Keratinocyte (primary cell): ENCODE results near the gene RPUSD3. TPM values are rescaled to one million over a fixed set of nuclear protein-coding genes. Genes with fewer than 3 reads are reported as not detected.

ENCODE experiments used
- DNase-seq: peaks from one replicate; pipeline ENCODE4 v3.0.0-alpha.2; 2011; ENCODE audit warnings: low read depth, missing footprints, low spot score
- FAIRE-seq: peaks from 2 replicates; lab custom pipeline; 2011; peaks lifted over from hg19 to GRCh38; lab: Jason Lieb, UNC
- H2AFZ ChIP-seq: 2 replicates; pipeline ENCODE4 v1.6.0; 2012; ENCODE audit warnings: low read length, control low read depth, inconsistent platforms; ENCODE audit not compliant: control insufficient read depth
- H3K27ac ChIP-seq: 2 replicates; pipeline ENCODE4 v1.5.1; 2011; ENCODE audit warnings: low read length; ENCODE audit not compliant: control insufficient read depth, insufficient read depth
- H3K27me3 ChIP-seq: 3 replicates; pipeline ENCODE4 v1.6.0; 2011; ENCODE audit warnings: low read length; ENCODE audit not compliant: control insufficient read depth, insufficient read depth; ENCODE audit errors: extremely low read depth
- H3K36me3 ChIP-seq, 2 experiments: 2 replicates in 1 of 2; 3 replicates in 1 of 2; pipeline ENCODE4 v1.5.1; 2011; ENCODE audit warnings: low read length in 2 of 2, mild to moderate bottlenecking in 1 of 2; ENCODE audit not compliant: control insufficient read depth in 2 of 2, insufficient read depth in 2 of 2; ENCODE audit errors: extremely low read depth in 1 of 2
- H3K4me1 ChIP-seq: 3 replicates; pipeline ENCODE4 v1.5.1; 2011; ENCODE audit warnings: low read length; ENCODE audit not compliant: control insufficient read depth, insufficient read depth; ENCODE audit errors: extremely low read depth
- H3K4me2 ChIP-seq: 3 replicates; pipeline ENCODE4 v1.6.0; 2011; ENCODE audit warnings: low read depth, low read length; ENCODE audit not compliant: control insufficient read depth, insufficient read depth; ENCODE audit errors: extremely low read depth
- H3K4me3 ChIP-seq, 3 experiments: fragments of 200-600 bp in 1 of 3; sonication (generic) in 1 of 3; 2 replicates in 2 of 3; 3 replicates in 1 of 3; pipeline ENCODE4 v1.5.1; 2011 to 2016; ENCODE audit warnings: low read length in 3 of 3, mild to moderate bottlenecking in 3 of 3, control low read depth in 2 of 3, inconsistent platforms in 1 of 3, low read depth in 1 of 3, mixed read lengths in 1 of 3, mixed run types in 1 of 3, moderate library complexity in 1 of 3; ENCODE audit not compliant: control insufficient read depth in 2 of 3, insufficient read depth in 2 of 3; ENCODE audit errors: extremely low read depth in 1 of 3
- H3K79me2 ChIP-seq: 2 replicates; pipeline ENCODE4 v1.6.0; 2012; ENCODE audit warnings: low read length; ENCODE audit not compliant: control insufficient read depth, insufficient read depth
- H3K9ac ChIP-seq: 3 replicates; pipeline ENCODE4 v1.6.0; 2011; ENCODE audit warnings: low read length; ENCODE audit not compliant: control insufficient read depth, insufficient read depth; ENCODE audit errors: extremely low read depth
- H3K9me1 ChIP-seq: 3 replicates; pipeline ENCODE4 v1.6.0; 2011; ENCODE audit warnings: low read length; ENCODE audit not compliant: control insufficient read depth, insufficient read depth; ENCODE audit errors: extremely low read depth
- H3K9me3 ChIP-seq: 2 replicates; pipeline ENCODE4 v1.5.1; 2012; ENCODE audit warnings: low read depth, low read length; ENCODE audit not compliant: control insufficient read depth
- H4K20me1 ChIP-seq: 3 replicates; pipeline ENCODE4 v1.6.0; 2011; ENCODE audit warnings: low read length; ENCODE audit not compliant: control insufficient read depth, insufficient read depth; ENCODE audit errors: extremely low read depth
- CTCF ChIP-seq, 3 experiments: IDR thresholded peaks in 1 of 3; conservative IDR thresholded peaks in 1 of 3; optimal IDR thresholded peaks in 1 of 3; 2 replicates in 2 of 3; 3 replicates in 1 of 3; pipeline versions ENCODE3 to v1.5.1; 2011; ENCODE audit warnings: low read length in 3 of 3, mild to moderate bottlenecking in 3 of 3, moderate library complexity in 2 of 3, control low read depth in 1 of 3, inconsistent platforms in 1 of 3; ENCODE audit not compliant: insufficient read depth in 2 of 3; ENCODE audit errors: extremely low read depth in 1 of 3
- EZH2 ChIP-seq: IDR thresholded peaks from one replicate; pipeline ENCODE4 v1.6.1; 2012; ENCODE audit warnings: inconsistent platforms, mild to moderate bottlenecking, low read length, moderate library complexity
- dilution Hi-C: fragments of 300-500 bp; cut with MboI; formaldehyde crosslinking; loops from one replicate; pipeline ENCODE4 v1.7.0; 2020; ENCODE audit warnings: low sequenced_read_pairs; ENCODE audit not compliant: extremely low pct_ligation_motif_present
- polyA plus RNA-seq, 5 experiments: library from polyadenylated mRNA; depleted of rRNA in 3 of 5; stranded (reverse) in 3 of 5; stranded (forward) in 1 of 5; unstranded in 1 of 5; fragments of >200 nt; gene quantifications; 1 replicate in 1 of 5; 2 replicates in 3 of 5; 3 replicates in 1 of 5; pipeline versions ENCODE4 v1.2.1 to v1.2.3, GENCODE V29; 2011 to 2012; ENCODE audit warnings: missing spikeins in 2 of 5, low read depth in 1 of 5, low replicate concordance in 1 of 5

RPUSD3 gene
- polyA plus RNA-seq, 1 donor (not counting 4 experiments of a cell fraction or from before 2014, with no cell fraction given), result 31.5 TPM

GRCh38 chr3:9825451-9826040 is 18.3 kb downstream of the RPUSD3 start:
- H3K36me3 ChIP-seq, result peaks cover 0 to 2% of the 10 kb centered on the region in 2 experiments
- no peak for FAIRE-seq
- no peaks in the 10 kb centered on the region for H3K9me1 ChIP-seq

GRCh38 chr3:9820946-9821345 is 22.9 kb downstream of the RPUSD3 start:
- dilution Hi-C loops, result no loop called here
- H2AFZ ChIP-seq, result no peak overlapping the region
- peaks cover 0 to 4% of the 10 kb centered on the region in 2 experiments for H3K36me3 ChIP-seq
- H4K20me1 ChIP-seq, result no peaks in the 10 kb centered on the region
- no peak for FAIRE-seq
- H3K4me2 ChIP-seq, result no peak overlapping the region
- no peak overlapping the region for H3K9ac ChIP-seq
- no peak for DNase-seq
- no peaks in the 10 kb centered on the region for H3K4me1 ChIP-seq
- TF ChIP-seq EZH2 (no peak), CTCF (optimal IDR thresholded peaks at IDR 0.05 in 1 of 3, IDR thresholded peaks at IDR 0.05 in 1 of 3, conservative IDR thresholded peaks at IDR 0.05 in 1 of 3; ENCODE audit: extremely low read depth in 1 of 3, insufficient read depth in 2 of 3, low read length in 3 of 3) (peak; percentile 12 to 51 (median 28))
- no peak overlapping the region for H3K4me3 ChIP-seq
- no peak overlapping the region for H3K27ac ChIP-seq
- H3K9me3 ChIP-seq, result no peaks in the 10 kb centered on the region
- H3K9me1 ChIP-seq, result no peaks in the 10 kb centered on the region
- no peaks in the 10 kb centered on the region for H3K79me2 ChIP-seq
- no peaks in the 10 kb centered on the region for H3K27me3 ChIP-seq

More at GRCh38 chr3:9825451-9826040, 18.3 kb downstream of the RPUSD3 start:
- Histone ChIP-seq H2AFZ (no peak overlapping the region), H3K4me1 (no peaks in the 10 kb centered on the region), H3K4me3 (no peak overlapping the region), H3K27me3 (no peaks in the 10 kb centered on the region), H3K9me3 (no peaks in the 10 kb centered on the region), H3K79me2 (no peaks in the 10 kb centered on the region), H4K20me1 (no peaks in the 10 kb centered on the region), H3K4me2 (no peak overlapping the region), H3K9ac (no peak overlapping the region), H3K27ac (no peak overlapping the region)
- dilution Hi-C loops, result no loop called here
- DNase-seq, result no peak
- no peak for TF ChIP-seq EZH2
- TF ChIP-seq CTCF (optimal IDR thresholded peaks at IDR 0.05 in 1 of 3, IDR thresholded peaks at IDR 0.05 in 1 of 3, conservative IDR thresholded peaks at IDR 0.05 in 1 of 3; ENCODE audit: extremely low read depth in 1 of 3, insufficient read depth in 2 of 3, low read length in 3 of 3), result no peak
